ENCODE data around the gene BNIP3. TPM values are rescaled to one million over a fixed set of nuclear protein-coding genes. Genes with fewer than 3 reads are reported as not detected.

BNIP3 gene
- total and polyA plus RNA-seq, 2 of the 13 experiments (the other 11 are each of a cell fraction or from before 2014, with no cell fraction given), result 73.7 to 223 TPM

DNA sequence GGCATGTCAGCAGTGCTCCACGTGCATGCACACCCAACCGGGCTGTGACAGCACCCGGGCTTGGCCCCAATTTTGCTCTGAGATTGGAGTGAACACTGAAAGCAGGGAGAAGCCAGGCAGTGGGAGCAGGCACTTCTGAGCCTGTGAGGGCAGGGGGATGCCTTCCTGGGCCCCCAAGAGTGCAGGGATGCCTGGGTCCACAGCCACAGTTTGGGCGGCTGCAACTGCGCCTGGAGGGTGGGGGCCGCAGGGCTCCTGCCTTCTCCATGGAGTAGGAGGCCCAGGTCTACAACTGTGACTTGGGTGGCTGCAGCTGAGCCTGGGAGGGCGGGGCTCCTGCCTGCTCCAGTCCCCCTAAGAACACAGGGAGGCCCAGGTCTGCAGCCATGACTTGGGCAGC, 37.6 kb upstream of the BNIP3 start:
- DNase-seq (ENCODE audit: low spot score), result no peak

More for the DNA sequence above, 37.6 kb upstream of the BNIP3 start:
- in situ Hi-C loops (cut with HindIII; ENCODE audit: extremely low pct_ligation_motif_present, low pct_unique_long_range_greater_than_20kb) (no loop called here), intact Hi-C loops (cut with micrococcal nuclease; ENCODE audit: unreplicated experiment) (no loop called here)
- Histone ChIP-seq H2AFZ (ENCODE audit: low read length) (no peak overlapping the region), H3K9me3 (ENCODE audit: low read length) (no peaks in the 10 kb centered on the region), H3K27ac (ENCODE audit: extremely low read length, insufficient read depth, low read length) (no peak overlapping the region), H3K36me3 (replicated peaks in 1 of 2; ENCODE audit: control insufficient read depth in 1 of 2, insufficient read depth in 2 of 2, low read length in 2 of 2) (no peaks in the 10 kb centered on the region), H3K27me3 (ENCODE audit: control insufficient read depth in 1 of 2, insufficient read depth in 2 of 2, low read length in 2 of 2) (peaks cover 2 to 36% of the 10 kb centered on the region in 2 experiments), H3K4me2 (ENCODE audit: low read depth, low read length) (no peak overlapping the region), H3K9ac (ENCODE audit: insufficient read depth, low read depth, low read length) (no peak overlapping the region), H4K20me1 (ENCODE audit: insufficient read depth, low read length) (no peaks in the 10 kb centered on the region), H3K4me3 (replicated peaks in 1 of 3; ENCODE audit: insufficient read depth in 1 of 3, low read depth in 2 of 3, low read length in 3 of 3) (no peak overlapping the region), H3K4me1 (ENCODE audit: insufficient read depth, low read length) (peaks cover 14% of the 10 kb centered on the region), H3K79me2 (ENCODE audit: insufficient read depth, low read length) (no peaks in the 10 kb centered on the region)
- CTCF ChIA-PET (ENCODE audit: low intra/inter-chr PET ratio, low total read pairs), result no interaction called here
- TF ChIP-seq ZNF790 (CRISPR knock-in tag; IDR thresholded peaks at IDR 0.05; ENCODE audit: borderline replicate concordance), result no peak
- no peak for TF ChIP-seq PCBP1 (IDR thresholded peaks at IDR 0.05; ENCODE audit: borderline replicate concordance, low read depth, low read length)
- no peak for TF ChIP-seq ZMYM2 (CRISPR knock-in tag; IDR thresholded peaks at IDR 0.05)
- TF ChIP-seq TRAFD1 (CRISPR knock-in tag; IDR thresholded peaks at IDR 0.05; ENCODE audit: borderline replicate concordance), result no peak
- no peak for TF ChIP-seq ZNF800 (CRISPR knock-in tag; IDR thresholded peaks at IDR 0.05)
- TF ChIP-seq ZNF691 (CRISPR knock-in tag; IDR thresholded peaks at IDR 0.05; ENCODE audit: borderline replicate concordance, low read depth), result no peak
- TF ChIP-seq NFIC (IDR thresholded peaks at IDR 0.05; ENCODE audit: low read length), result no peak
- 53% methylated on average over 3 of the region's 7 CpGs for WGBS (ENCODE audit: low lambda C conversion rate)
- POLR2A ChIA-PET, result no interaction called here
- no peak for ATAC-seq
- FAIRE-seq, result no peak
- BruUV-seq (replicated peaks), result no TSS peak

All from HepG2 (cell line).